OCI-LY3 (cell line): Measurements from ENCODE around the gene FMN1.

Experiments used
- EZH2phosphoT487 ChIP-seq: fragments of 200-600 bp; shearing (Covaris generic); IDR thresholded peaks from 2 replicates; pipeline ENCODE4 v1.6.1; 2018; ENCODE audit warnings: antibody characterized with exemption, mixed run types, low read depth
- TF ChIP-seq, protein P1 (sequence below): fragments of 200-600, 300-600 bp; sonication (generic); IDR thresholded peaks from 2 replicates; pipeline ENCODE4 v1.5.1; 2014; ENCODE audit warnings: antibody characterized with exemption, low read length, low read depth

DNA sequence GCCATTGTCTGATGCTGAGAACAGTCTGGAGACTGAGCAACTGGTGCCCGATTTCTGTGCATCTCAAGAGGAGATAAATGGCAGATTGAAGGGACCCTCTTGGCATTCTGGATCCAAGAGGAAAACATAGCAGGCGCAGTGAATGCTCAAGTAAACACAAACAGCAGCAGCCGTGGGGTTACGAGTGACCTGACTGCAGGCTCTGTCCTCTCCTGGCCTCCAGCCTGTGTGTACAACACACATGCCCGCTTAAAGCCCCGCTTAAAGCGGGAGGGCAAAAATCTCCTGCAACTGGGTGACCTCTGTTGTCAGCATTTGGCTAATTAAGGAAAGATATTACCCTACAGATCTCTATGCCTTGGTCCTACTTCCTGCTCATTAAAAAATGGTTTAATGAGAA is 356.2 kb downstream of the FMN1 start:
- TF ChIP-seq, protein P1, sequence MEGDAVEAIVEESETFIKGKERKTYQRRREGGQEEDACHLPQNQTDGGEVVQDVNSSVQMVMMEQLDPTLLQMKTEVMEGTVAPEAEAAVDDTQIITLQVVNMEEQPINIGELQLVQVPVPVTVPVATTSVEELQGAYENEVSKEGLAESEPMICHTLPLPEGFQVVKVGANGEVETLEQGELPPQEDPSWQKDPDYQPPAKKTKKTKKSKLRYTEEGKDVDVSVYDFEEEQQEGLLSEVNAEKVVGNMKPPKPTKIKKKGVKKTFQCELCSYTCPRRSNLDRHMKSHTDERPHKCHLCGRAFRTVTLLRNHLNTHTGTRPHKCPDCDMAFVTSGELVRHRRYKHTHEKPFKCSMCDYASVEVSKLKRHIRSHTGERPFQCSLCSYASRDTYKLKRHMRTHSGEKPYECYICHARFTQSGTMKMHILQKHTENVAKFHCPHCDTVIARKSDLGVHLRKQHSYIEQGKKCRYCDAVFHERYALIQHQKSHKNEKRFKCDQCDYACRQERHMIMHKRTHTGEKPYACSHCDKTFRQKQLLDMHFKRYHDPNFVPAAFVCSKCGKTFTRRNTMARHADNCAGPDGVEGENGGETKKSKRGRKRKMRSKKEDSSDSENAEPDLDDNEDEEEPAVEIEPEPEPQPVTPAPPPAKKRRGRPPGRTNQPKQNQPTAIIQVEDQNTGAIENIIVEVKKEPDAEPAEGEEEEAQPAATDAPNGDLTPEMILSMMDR, result no peak
- TF ChIP-seq EZH2phosphoT487, result no peak
